GM18867 (cell line): Measurements from ENCODE around the gene EFCAB6.
A peak's percentile ranks its signal among the peaks of the same experiment; 100 is the strongest.

Experiments used
- ATAC-seq: cut with Tn5 transposase; IDR thresholded peaks from one replicate; pipeline ENCODE4 v1.9.1; 2021; ENCODE audit warnings: mild to moderate bottlenecking, moderate library complexity; ENCODE audit not compliant: unreplicated experiment

The EFCAB6 gene

GRCh38 chr22:43812149-43812842 lies at the start of gene EFCAB6:
EFCAB6 (minus strand) TSS chr22:43812305; CDS start chr22:43782318, 29,987 bp downstream.
- ATAC-seq, result peak; percentile 87

GRCh38 chr22:43861529-43861928 lies 49.4 kb upstream of the EFCAB6 start:
- ATAC-seq, result no peak

GRCh38 chr22:43860831-43861230 lies 48.7 kb upstream of the EFCAB6 start:
- ATAC-seq, result no peak

- ATAC-seq, result no peak
Observed at GRCh38 chr22:43860126-43860525, 48.0 kb upstream of the EFCAB6 start.

DNA sequence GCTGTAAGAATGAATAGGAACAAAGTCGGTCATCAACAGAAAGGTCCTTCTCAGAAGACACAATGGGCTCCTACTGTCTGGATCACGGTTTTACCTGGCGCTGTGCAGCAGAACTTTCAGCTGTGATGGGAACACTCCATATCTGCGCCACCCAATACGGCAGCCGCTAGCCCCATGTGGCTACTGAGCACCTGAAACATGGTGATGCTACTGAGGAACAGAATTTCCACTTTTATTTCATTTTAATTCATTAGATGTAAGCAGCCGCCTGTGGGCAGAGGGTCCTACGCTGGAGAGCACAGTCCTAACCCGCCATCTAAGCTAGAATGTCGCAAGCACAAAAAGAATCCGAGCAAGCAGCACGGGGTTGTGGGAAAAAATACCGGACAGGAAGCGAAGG lies 47.5 kb upstream of the EFCAB6 start:
- ATAC-seq, result no peak

- ATAC-seq, result no peak
Observed at GRCh38 chr22:43859176-43859575, 47.1 kb upstream of the EFCAB6 start.

- ATAC-seq, result no peak
Observed at GRCh38 chr22:43858156-43858895, 46.2 kb upstream of the EFCAB6 start.

DNA sequence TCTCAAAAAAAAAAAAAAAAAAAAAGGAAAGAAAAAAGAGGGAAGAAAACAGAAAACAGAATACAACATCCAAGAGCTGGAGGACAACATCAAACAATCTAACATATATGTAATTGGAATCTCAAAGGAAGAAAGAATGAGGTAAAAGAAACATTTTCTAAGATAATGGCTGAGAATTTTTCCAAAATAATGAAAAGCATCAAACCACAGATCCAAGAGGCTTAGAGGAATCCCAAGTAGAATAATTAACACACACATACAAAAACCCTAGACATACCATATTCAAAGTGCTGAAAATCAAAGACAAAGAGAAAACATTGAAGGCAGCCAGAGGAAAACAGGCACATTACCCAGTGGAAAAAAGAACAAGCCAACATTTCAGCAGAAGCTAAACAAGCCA lies 45.3 kb upstream of the EFCAB6 start:
- no peak for ATAC-seq

- no peak for ATAC-seq
Observed at GRCh38 chr22:43855431-43855830, 43.3 kb upstream of the EFCAB6 start.

DNA sequence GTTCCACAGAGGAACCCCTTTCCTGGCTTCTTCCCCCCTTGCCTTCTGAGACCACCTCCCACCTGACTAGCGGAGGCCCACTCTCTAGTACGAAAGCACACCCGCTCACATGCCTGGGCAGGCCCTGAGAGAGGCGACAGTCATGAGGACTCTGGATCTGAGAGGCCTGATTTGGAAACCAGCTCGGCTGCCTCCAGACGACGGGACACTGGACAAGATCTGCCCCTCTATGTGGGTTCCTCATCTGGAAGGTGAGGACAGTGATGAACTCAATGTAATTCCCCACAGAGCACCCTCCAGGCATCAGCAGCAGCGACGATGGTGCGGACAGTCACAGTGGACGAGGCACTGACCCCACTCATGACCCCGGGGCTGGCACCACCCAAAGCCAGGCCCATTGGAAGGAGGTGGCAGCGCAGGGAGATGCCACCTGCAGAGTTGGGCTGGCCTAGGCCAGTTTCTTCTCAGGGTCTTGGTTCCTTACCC lies 42.7 kb upstream of the EFCAB6 start:
- no peak for ATAC-seq

DNA sequence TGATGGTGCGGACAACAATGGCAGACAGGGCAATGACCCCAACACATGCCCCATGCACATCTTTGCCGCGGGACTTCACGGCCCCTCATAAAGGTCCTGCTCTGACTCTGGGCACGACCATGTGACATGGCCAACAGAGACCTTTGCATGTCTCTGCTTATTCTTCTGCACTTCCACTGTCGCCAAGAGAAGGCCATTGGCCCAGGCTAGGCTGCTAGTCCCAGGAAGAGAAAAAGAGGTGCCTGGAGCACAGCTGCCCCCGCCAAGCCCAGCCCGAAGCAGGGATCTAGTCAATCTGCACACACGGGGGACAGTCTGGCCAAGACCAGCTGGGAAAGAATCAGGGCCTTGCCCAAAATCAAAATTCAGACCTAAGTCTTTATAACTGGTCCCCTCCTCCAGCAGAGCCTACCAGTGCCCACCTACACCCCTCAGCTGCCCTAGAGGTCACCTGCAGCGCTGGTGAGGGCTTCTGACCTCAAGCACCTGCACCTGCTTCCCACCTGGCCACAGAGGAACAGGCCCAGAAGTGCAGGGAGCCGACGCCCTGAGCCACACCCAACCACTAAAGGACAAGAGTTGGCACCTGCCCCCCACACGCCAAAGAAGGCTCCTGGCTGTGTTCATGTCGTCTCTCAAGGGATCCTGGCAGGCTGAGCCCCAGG lies 42.1 kb upstream of the EFCAB6 start:
- no peak for ATAC-seq

DNA sequence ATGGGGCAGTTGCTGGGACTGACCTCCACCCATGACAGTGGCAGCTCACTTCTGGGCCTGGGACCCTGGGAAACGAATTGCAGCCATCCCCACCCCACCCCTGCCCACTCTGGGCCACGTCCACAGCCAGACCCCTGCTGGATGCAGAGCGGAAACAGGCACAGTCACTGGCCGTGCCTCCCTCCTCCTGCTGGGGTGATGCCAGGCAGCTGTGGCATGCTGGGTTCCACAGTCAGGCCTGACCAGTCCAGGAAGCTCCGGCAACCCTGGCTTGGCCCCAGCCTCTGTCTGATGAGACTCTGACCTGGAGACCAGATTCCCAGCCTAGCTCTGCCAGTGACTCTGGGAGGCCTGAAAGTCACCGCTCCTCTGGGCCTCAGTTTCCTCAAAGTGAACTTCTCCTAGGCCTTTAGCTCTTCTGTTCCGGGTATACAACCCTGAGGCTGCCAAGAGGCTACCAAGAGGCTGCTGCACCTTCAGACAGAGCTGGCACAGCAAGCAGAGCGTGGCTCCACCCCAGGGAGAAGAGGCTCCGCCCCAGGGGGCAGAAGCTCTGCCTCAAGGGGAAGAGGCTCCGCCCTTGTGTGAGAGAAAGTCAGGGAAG lies 41.3 kb upstream of the EFCAB6 start:
- no peak for ATAC-seq

- no peak for ATAC-seq
Observed at GRCh38 chr22:43852573-43853327, 40.6 kb upstream of the EFCAB6 start.

- ATAC-seq, result no peak
Observed at GRCh38 chr22:43851979-43852307, 39.8 kb upstream of the EFCAB6 start.

DNA sequence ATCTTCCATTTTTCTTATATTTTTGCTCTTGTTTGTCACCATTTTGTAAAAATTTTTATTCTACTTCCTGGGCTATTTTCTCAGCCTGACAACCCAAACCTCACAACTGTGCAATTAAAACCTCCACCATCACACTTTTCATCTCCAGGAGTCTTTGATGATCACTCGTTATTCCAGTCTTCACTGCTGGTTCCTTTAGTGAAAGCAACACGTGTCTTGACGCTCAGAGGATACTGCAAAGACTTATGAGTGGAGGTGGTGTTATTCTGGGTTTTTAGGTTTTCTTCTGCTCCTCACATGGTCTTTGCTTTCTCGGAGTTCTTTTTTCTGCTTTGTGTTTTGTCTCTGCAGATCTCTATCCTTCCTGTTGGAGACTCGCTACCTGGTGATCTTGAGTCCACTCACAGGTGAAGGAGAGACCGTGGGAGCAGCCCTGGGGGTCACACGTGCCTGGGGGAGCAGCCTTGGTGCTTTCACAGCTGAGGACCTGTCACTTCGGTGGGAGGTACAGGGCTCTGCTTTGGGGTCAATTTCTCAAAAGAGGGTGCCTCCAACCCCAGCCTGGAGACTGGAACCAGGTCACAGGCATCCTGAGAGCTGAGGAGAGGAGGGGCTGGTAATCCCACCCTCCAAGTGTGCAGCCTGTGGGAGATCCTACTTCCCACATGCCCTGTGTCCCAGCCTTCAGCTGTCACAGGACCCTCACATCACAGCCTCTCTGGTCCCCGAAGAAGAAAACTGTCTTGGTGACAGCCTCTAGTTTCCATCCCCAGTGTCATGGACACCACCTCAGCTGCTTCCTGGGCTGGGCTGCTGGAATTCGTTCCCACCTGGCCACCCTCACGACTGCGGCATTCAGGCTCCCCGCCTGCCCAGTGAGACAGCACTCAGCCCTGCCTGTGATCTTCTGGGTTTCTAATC lies 39.2 kb upstream of the EFCAB6 start:
- no peak for ATAC-seq

DNA sequence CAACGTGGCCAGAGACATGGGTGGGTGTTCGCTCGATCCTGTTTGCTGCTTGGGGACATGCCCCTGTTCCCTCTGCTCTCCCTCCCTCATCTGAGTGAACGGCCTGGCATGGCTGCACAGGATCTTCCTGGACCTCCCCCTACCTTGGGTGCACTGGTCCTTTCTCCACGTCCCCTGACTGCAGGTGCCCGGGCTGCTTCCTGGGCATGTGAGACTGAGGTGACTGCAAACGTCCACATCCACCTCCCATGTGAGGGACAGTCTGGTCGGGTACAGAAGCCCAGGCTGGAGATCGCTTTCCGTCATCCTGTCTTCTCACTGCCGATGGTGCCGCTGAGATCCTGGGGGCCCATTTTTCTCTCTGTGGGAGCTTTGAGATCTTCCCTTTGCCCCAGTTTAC lies 38.4 kb upstream of the EFCAB6 start:
- no peak for ATAC-seq

DNA sequence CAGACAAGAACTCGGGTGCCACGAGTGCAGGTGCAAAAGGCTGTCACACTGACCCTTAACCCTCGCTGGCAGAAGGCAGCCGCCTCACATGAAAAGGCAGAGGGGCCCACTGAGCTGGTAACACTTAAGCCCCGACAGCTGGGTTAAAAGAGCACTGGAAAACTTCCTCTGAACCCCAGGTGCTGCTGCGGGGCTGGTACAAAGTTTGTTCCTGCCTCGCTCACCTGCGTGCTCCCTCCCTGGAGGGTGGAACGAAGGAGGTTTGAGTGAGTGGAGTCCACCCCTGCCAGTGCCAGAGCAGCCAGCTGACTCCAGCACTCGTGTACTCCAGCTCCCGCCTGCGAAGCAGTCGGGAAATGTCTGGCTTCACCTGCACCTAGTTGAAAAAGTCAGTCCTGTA lies 37.6 kb upstream of the EFCAB6 start:
- no peak for ATAC-seq

DNA sequence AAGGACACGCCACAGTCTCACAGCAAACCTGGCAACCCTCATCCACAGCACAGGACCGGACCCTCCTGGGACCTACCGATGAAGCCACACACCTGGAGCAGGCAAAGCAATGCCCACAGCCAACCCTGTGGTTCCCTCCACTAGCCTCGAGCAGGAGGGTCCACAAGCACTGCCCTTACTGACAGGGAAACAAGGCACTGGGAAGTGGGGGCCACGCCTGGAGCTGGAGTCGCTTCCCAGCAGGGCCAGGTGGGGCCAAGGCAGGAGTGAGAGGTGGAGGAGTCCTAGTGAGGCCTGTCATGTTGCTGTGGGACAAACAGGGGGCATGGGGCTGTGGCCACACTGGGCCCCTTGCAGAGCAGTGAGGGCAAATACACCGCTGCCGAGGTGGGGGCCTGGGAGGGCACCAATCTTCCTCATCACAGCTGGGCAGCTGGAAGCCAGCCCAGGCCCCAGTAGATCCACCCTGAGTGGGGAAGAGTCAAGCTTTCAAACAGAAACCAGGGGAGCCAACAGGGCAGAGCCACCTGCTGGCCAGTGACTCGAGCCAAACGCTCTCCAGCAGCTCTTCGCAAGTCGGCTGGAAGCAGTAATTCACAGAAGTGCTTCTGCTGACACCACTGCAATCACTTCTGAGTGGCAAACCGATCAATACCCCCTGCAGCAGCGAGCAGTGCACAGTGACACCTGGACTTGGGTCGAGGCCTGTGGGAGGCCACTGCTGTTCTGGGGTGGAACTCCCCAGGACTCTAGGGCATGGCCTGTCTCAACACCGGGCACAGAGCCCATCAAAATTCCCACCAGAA lies 36.5 kb upstream of the EFCAB6 start:
- ATAC-seq, result no peak
